ENCODE measurements around the gene PDE1C. TPM values are rescaled to one million over a fixed set of nuclear protein-coding genes. Genes with fewer than 3 reads are reported as not detected.

Gene PDE1C
- total and polyA plus RNA-seq, 5 donors from 2014 or later, result not detected

DNA sequence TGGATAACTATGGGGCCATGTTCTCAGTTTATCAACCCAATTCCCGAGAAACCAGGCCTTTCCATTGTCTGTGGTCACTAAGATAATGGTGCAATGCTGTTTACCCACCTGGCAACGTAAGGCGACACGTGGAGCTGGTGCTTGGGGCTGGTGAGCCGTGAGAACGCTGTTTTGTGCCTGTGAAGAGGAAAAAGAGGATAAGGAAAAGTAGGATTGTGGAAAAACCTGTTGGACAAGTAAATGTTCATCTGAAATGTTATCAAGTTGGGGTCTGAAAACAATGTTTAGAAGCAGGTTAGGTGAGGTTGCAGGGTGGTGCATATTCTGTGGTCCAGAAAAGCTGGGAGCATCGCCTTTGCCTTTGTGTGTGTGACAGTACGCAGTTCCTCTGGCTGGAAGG is 294.7 kb downstream of the PDE1C start:
- no peak overlapping the region for H3K4me3 ChIP-seq (ENCODE audit: low read depth, low read length)
- ATAC-seq (ENCODE audit: low read depth in 2 of 2) (no peak), DNase-seq (no peak)
- Mint-ChIP-seq H3K4me3 (no peak overlapping the region), H3K27me3 (no peaks in the 10 kb centered on the region), H3K9me3 (peaks cover 0 to 9% (median 5%) of the 10 kb centered on the region in 7 donors), H3K27ac (no peak overlapping the region), H3K4me1 (no peaks in the 10 kb centered on the region), H3K36me3 (no peaks in the 10 kb centered on the region)
- H3K27me3 ChIP-seq (ENCODE audit: control insufficient read depth, insufficient read depth, low read length), result no peaks in the 10 kb centered on the region
- no peaks in the 10 kb centered on the region for H3K9me3 ChIP-seq (ENCODE audit: control insufficient read depth in 2 of 2, low read length in 2 of 2)
- H3K36me3 ChIP-seq (ENCODE audit: control insufficient read depth, insufficient read depth, low read length), result no peaks in the 10 kb centered on the region
- no peak overlapping the region for H3K27ac ChIP-seq (ENCODE audit: insufficient read depth, low read length, poor library complexity, severe bottlenecking)
- no peaks in the 10 kb centered on the region for H3K4me1 ChIP-seq (ENCODE audit: control insufficient read depth, insufficient read depth, low read length, poor library complexity, severe bottlenecking)

GRCh38 chr7:31772211-31772610 is 298.0 kb downstream of the PDE1C start:
- Mint-ChIP-seq H3K27me3 (no peaks in the 10 kb centered on the region), H3K4me1 (no peaks in the 10 kb centered on the region), H3K27ac (no peak overlapping the region), H3K36me3 (no peaks in the 10 kb centered on the region), H3K9me3 (peaks cover 0 to 11% (median 4%) of the 10 kb centered on the region in 7 donors), H3K4me3 (no peak overlapping the region)
- Histone ChIP-seq H3K27ac (ENCODE audit: insufficient read depth, low read length, poor library complexity, severe bottlenecking) (no peak overlapping the region), H3K4me3 (ENCODE audit: low read depth, low read length) (no peak overlapping the region), H3K27me3 (ENCODE audit: control insufficient read depth, insufficient read depth, low read length) (no peaks in the 10 kb centered on the region), H3K4me1 (ENCODE audit: control insufficient read depth, insufficient read depth, low read length, poor library complexity, severe bottlenecking) (no peaks in the 10 kb centered on the region), H3K36me3 (ENCODE audit: control insufficient read depth, insufficient read depth, low read length) (no peaks in the 10 kb centered on the region), H3K9me3 (ENCODE audit: control insufficient read depth in 2 of 2, low read length in 2 of 2) (no peaks in the 10 kb centered on the region)
- ATAC-seq (ENCODE audit: low read depth in 2 of 2), result no peak
- no peak for DNase-seq

DNA sequence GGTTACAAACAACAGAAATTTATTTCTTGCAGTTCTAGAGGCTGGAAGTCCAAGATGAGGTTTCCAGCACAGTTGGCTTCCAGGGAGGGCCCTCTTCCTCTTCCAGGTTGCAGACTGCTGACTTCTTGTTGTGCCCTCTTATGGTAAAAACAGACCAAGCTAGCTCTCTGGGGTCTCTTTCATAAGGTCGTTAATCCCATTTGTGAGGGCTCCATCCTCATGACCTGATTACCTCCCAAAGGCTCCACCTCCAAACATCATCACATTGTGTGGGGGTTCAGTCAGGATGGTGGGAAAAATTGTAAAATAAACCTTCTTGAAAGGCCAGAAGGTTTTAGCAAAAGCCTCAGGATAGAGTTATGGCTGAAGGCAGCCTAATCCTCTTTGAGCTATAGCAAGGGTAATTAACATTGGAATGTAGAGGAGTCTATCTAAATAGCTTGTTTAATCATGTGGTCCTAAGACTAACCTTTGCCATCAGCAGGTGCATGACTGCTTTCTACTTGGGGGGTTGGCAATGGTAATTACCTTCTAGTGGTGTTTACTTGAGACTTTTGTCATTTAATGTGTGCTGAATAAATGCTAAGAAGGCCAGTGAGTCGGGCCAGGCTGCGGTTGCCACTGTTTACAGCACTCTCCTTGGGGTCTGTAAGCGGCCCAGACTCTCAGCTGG is 302.4 kb downstream of the PDE1C start:
- H3K4me3 Mint-ChIP-seq, result no peak overlapping the region
- H3K27me3 Mint-ChIP-seq, result no peaks in the 10 kb centered on the region
- Histone ChIP-seq H3K4me1 (ENCODE audit: control insufficient read depth, insufficient read depth, low read length, poor library complexity, severe bottlenecking) (no peaks in the 10 kb centered on the region), H3K4me3 (ENCODE audit: low read depth, low read length) (no peak overlapping the region), H3K9me3 (ENCODE audit: control insufficient read depth in 2 of 2, low read length in 2 of 2) (no peaks in the 10 kb centered on the region), H3K27me3 (ENCODE audit: control insufficient read depth, insufficient read depth, low read length) (no peaks in the 10 kb centered on the region), H3K36me3 (ENCODE audit: control insufficient read depth, insufficient read depth, low read length) (no peaks in the 10 kb centered on the region), H3K27ac (ENCODE audit: insufficient read depth, low read length, poor library complexity, severe bottlenecking) (no peak overlapping the region)
- H3K4me1 Mint-ChIP-seq, result no peaks in the 10 kb centered on the region
- no peak for ATAC-seq (ENCODE audit: low read depth in 2 of 2)
- no peak for DNase-seq
- H3K27ac Mint-ChIP-seq, result no peak overlapping the region
- no peaks in the 10 kb centered on the region for H3K36me3 Mint-ChIP-seq
- H3K9me3 Mint-ChIP-seq, result peaks cover 0 to 9% (median 4%) of the 10 kb centered on the region in 7 donors

DNA sequence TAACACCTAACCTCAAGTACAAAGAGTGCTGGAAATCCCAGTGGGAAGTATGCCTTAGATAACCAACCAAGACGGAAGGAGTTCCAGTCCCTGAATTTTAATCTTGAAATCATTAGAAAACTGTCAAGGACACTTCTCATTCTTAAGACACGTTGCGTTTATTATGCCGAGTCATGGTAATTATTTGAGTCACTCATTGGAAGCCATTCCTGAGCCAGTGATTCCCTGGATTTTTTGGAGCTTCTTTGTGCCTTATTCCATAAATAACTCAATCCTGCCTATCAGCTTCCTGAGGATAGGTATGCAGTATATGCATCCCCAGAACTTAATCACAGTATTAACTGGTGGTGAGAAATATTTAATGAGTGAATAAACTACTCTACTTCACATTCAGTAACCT is 305.7 kb downstream of the PDE1C start:
- Mint-ChIP-seq H3K4me1 (no peaks in the 10 kb centered on the region), H3K9me3 (peaks cover 0 to 4% (median 3%) of the 10 kb centered on the region in 7 donors), H3K27me3 (no peaks in the 10 kb centered on the region), H3K36me3 (no peaks in the 10 kb centered on the region), H3K27ac (no peak overlapping the region), H3K4me3 (no peak overlapping the region)
- no peak overlapping the region for H3K4me3 ChIP-seq (ENCODE audit: low read depth, low read length)
- H3K27me3 ChIP-seq (ENCODE audit: control insufficient read depth, insufficient read depth, low read length), result no peaks in the 10 kb centered on the region
- no peaks in the 10 kb centered on the region for H3K9me3 ChIP-seq (ENCODE audit: control insufficient read depth in 2 of 2, low read length in 2 of 2)
- ATAC-seq (ENCODE audit: low read depth in 2 of 2), result no peak
- H3K27ac ChIP-seq (ENCODE audit: insufficient read depth, low read length, poor library complexity, severe bottlenecking), result no peak overlapping the region
- no peaks in the 10 kb centered on the region for H3K36me3 ChIP-seq (ENCODE audit: control insufficient read depth, insufficient read depth, low read length)
- no peaks in the 10 kb centered on the region for H3K4me1 ChIP-seq (ENCODE audit: control insufficient read depth, insufficient read depth, low read length, poor library complexity, severe bottlenecking)
- no peak for DNase-seq

DNA sequence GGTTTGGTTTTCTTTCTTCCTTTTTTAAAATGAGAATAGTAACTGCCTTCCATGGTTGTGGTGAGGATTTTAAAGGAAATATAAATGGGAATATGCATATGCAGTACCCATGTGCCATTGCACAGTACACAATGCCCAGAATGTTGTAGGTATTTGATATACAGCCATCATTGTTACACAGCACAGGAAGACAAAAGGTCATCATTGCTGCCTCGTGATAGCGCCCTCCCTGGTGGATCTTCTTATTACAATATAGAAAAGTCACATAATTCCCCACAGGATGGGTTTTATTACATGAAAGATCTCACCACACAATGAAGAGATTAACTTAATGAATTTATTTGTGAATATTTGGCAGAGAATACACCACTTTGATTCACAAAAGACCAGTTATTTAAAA is 306.7 kb downstream of the PDE1C start:
- Mint-ChIP-seq H3K27ac (no peak overlapping the region), H3K4me3 (no peak overlapping the region), H3K9me3 (peaks cover 0 to 4% (median 2%) of the 10 kb centered on the region in 7 donors), H3K36me3 (no peaks in the 10 kb centered on the region), H3K27me3 (no peaks in the 10 kb centered on the region), H3K4me1 (no peaks in the 10 kb centered on the region)
- no peaks in the 10 kb centered on the region for H3K4me1 ChIP-seq (ENCODE audit: control insufficient read depth, insufficient read depth, low read length, poor library complexity, severe bottlenecking)
- H3K9me3 ChIP-seq (ENCODE audit: control insufficient read depth in 2 of 2, low read length in 2 of 2), result no peaks in the 10 kb centered on the region
- no peak for ATAC-seq (ENCODE audit: low read depth in 2 of 2)
- no peak overlapping the region for H3K4me3 ChIP-seq (ENCODE audit: low read depth, low read length)
- no peak for DNase-seq
- H3K27ac ChIP-seq (ENCODE audit: insufficient read depth, low read length, poor library complexity, severe bottlenecking), result no peak overlapping the region
- no peaks in the 10 kb centered on the region for H3K27me3 ChIP-seq (ENCODE audit: control insufficient read depth, insufficient read depth, low read length)
- H3K36me3 ChIP-seq (ENCODE audit: control insufficient read depth, insufficient read depth, low read length), result no peaks in the 10 kb centered on the region

DNA sequence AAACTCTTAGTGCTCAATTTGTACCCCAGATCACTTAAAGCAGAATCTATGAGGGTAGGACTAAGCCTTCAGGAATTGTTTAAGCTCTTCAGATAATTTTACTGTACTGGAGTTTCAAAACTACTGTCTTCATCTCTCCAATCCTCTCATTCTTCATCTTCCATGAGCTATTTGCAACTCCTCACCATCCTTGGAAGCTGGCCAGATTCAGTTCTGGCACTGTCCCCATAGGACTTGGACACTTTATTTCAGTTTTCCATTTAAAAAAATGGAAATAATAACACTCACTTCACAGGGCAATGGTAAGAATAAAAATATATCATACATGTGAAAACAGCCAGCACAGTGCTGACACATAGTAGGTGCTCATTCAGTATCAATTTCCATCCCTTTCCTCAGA is 308.6 kb downstream of the PDE1C start:
- DNase-seq, result no peak
- Mint-ChIP-seq H3K27ac (no peak overlapping the region), H3K4me1 (no peaks in the 10 kb centered on the region), H3K4me3 (no peak overlapping the region), H3K27me3 (no peaks in the 10 kb centered on the region), H3K36me3 (no peaks in the 10 kb centered on the region), H3K9me3 (peaks cover 0 to 8% (median 2%) of the 10 kb centered on the region in 7 donors)
- no peak overlapping the region for H3K4me3 ChIP-seq (ENCODE audit: low read depth, low read length)
- no peak overlapping the region for H3K27ac ChIP-seq (ENCODE audit: insufficient read depth, low read length, poor library complexity, severe bottlenecking)
- no peaks in the 10 kb centered on the region for H3K27me3 ChIP-seq (ENCODE audit: control insufficient read depth, insufficient read depth, low read length)
- no peaks in the 10 kb centered on the region for H3K4me1 ChIP-seq (ENCODE audit: control insufficient read depth, insufficient read depth, low read length, poor library complexity, severe bottlenecking)
- no peaks in the 10 kb centered on the region for H3K9me3 ChIP-seq (ENCODE audit: control insufficient read depth in 2 of 2, low read length in 2 of 2)
- ATAC-seq (ENCODE audit: low read depth in 2 of 2), result no peak
- no peaks in the 10 kb centered on the region for H3K36me3 ChIP-seq (ENCODE audit: control insufficient read depth, insufficient read depth, low read length)

- no peaks in the 10 kb centered on the region for H3K27me3 Mint-ChIP-seq
- no peaks in the 10 kb centered on the region for H3K4me1 ChIP-seq (ENCODE audit: control insufficient read depth, insufficient read depth, low read length, poor library complexity, severe bottlenecking)
- peaks cover 0 to 8% (median 3%) of the 10 kb centered on the region in 7 donors for H3K9me3 Mint-ChIP-seq
- no peaks in the 10 kb centered on the region for H3K9me3 ChIP-seq (ENCODE audit: control insufficient read depth in 2 of 2, low read length in 2 of 2)
- ATAC-seq (ENCODE audit: low read depth in 2 of 2) (no peak), DNase-seq (no peak)
- H3K27ac ChIP-seq (ENCODE audit: insufficient read depth, low read length, poor library complexity, severe bottlenecking), result no peak overlapping the region
- H3K27me3 ChIP-seq (ENCODE audit: control insufficient read depth, insufficient read depth, low read length), result no peaks in the 10 kb centered on the region
- no peaks in the 10 kb centered on the region for H3K36me3 Mint-ChIP-seq
- H3K27ac Mint-ChIP-seq, result no peak overlapping the region
- H3K4me3 ChIP-seq (ENCODE audit: low read depth, low read length), result no peak overlapping the region
- H3K36me3 ChIP-seq (ENCODE audit: control insufficient read depth, insufficient read depth, low read length), result no peaks in the 10 kb centered on the region
- no peak overlapping the region for H3K4me3 Mint-ChIP-seq
- no peaks in the 10 kb centered on the region for H3K4me1 Mint-ChIP-seq
These were observed 311.5 kb downstream of the PDE1C start for GRCh38 chr7:31758755-31759154.

GRCh38 chr7:31751726-31752125 is 318.5 kb downstream of the PDE1C start:
- no peaks in the 10 kb centered on the region for H3K36me3 Mint-ChIP-seq

More at GRCh38 chr7:31751726-31752125, 318.5 kb downstream of the PDE1C start:
- no peak overlapping the region for H3K27ac Mint-ChIP-seq
- peaks cover 0 to 5% (median 2%) of the 10 kb centered on the region in 7 donors for H3K9me3 Mint-ChIP-seq
- no peaks in the 10 kb centered on the region for H3K4me1 Mint-ChIP-seq
- H3K27me3 Mint-ChIP-seq, result no peaks in the 10 kb centered on the region
- H3K4me1 ChIP-seq (ENCODE audit: control insufficient read depth, insufficient read depth, low read length, poor library complexity, severe bottlenecking), result no peaks in the 10 kb centered on the region
- H3K9me3 ChIP-seq (ENCODE audit: control insufficient read depth in 2 of 2, low read length in 2 of 2), result no peaks in the 10 kb centered on the region
- no peaks in the 10 kb centered on the region for H3K27me3 ChIP-seq (ENCODE audit: control insufficient read depth, insufficient read depth, low read length)
- H3K4me3 ChIP-seq (ENCODE audit: low read depth, low read length), result no peak overlapping the region
- no peak overlapping the region for H3K4me3 Mint-ChIP-seq
- H3K27ac ChIP-seq (ENCODE audit: insufficient read depth, low read length, poor library complexity, severe bottlenecking), result no peak overlapping the region
- no peak for ATAC-seq (ENCODE audit: low read depth in 2 of 2)
- no peaks in the 10 kb centered on the region for H3K36me3 ChIP-seq (ENCODE audit: control insufficient read depth, insufficient read depth, low read length)
- no peak for DNase-seq

Measured in CD4-positive, CD25-positive, alpha-beta regulatory T cell (primary cell).